HG03575 (cell line): ENCODE results near the gene RXRA.
"Not testable (repeated sequence)": the region's sequence is repeated elsewhere in the genome, so short reads cannot be mapped to it uniquely, and the experiment has no call there.

Experiments used
- ATAC-seq: cut with Tn5 transposase; IDR thresholded peaks from one replicate; pipeline ENCODE4 v1.9.1; 2021; ENCODE audit not compliant: unreplicated experiment, insufficient number of reproducible peaks, low FRiP score; ENCODE audit errors: extremely low read depth

The RXRA gene

GRCh38 chr9:134305533-134305932 is 20.7 kb upstream of the RXRA start:
- no peak for ATAC-seq

DNA sequence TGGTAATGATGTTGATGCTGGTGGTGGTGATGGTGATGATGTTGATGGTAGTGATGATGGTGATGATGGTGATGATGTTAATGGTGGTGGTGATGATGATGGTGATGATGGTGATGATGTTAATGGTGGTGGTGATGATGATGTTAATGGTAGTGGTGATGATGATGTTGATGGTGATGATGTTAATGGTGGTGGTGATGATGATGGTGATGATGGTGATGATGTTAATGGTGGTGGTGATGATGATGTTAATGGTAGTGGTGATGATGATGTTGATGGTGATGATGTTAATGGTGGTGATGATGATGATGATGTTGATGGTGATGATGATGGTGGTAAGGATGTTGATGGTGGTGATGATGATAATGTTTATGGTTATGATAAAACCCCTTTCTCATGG is 20.2 kb upstream of the RXRA start:
- ATAC-seq, result not testable (repeated sequence)

DNA sequence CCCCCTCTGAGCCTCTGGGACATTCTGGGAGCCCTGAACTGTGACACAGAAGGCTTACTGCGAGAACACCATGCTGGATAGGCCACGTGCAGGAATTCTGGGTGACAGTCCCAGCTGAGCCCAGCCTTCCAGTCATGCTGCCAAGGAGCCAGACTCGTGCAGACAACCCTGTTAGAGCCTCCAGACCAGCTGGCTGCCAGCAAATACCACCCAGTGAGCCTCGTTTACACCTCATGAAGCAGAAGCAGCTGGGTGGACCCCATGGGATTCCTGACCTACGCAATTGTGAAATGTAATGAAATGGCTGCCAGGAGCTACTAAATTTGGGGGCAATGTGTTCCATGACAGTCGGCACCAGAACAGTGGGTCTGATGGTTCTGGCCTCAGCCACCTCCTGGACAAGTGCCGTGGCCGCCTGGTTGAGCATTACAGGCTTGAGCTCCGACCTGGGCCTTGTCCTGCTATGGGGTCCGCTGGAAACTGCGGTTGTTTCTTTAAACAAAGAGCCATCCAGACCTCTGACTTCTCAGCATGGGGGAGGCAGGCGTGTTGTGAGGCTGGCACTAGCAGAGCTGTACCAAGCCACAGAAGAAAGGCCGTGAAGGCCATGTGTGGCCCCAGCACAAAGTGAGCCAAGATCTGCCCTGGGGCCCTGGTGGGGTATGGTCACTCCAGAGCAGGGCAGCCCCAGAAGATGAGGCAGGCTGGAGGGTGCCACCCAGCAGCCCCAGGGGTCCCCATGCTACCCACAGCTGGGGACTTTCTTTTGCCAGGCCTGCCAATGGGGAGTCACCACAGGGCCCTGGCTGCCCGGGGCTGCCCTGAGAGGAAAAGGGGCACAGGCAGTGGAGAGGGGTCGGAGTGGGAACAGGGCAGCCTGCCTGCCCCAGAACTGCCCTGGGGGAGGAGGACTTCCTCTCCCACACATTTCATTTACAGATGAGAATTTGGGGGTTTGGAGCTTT is 19.3 kb upstream of the RXRA start:
- ATAC-seq, result no peak

DNA sequence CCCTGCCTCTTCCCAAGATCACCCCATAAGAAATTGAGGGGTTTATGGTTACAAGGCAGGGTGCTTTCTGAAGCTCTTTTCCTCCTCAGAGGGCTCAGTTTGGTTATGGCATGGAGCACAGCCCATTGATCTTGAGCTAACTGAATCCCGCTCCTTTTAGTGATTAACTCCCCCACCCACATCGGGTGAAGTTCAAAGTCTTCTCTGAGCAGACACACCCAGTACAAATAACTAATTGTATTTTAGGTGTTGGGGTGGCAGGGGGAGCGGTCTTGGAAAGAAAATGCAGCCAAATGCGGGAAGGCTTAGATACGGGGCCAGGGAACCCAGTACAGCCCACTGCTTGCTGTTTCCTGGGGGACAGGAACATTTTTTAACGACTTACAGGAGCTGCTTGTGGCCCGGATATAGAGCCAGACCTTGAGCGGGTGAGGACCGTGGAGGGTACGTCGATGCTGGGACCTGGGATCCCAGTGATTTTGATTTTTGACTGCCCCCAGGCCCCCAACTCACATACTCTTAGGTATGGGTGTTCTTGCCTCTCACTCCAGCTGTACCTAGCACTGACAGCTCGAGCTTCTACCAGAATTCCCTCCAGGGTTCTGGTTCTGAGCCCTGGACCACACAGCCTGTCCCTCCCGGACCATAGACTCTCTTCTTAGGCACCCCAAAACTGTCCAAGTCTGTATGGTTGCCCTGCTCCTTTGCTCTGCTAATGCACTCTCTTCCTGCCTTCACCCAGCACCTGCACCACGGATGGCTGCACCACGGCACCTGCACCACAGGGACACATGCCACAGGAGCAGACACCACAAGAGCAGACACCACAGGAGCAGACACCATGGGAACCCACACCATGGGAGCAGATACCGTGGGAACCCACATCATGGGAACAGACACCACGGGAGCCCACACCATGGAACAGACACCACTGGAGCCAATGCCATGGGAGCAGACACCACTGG is 18.3 kb upstream of the RXRA start:
- ATAC-seq, result no peak

GRCh38 chr9:134308639-134309220 is 17.5 kb upstream of the RXRA start:
- not testable (repeated sequence) for ATAC-seq

DNA sequence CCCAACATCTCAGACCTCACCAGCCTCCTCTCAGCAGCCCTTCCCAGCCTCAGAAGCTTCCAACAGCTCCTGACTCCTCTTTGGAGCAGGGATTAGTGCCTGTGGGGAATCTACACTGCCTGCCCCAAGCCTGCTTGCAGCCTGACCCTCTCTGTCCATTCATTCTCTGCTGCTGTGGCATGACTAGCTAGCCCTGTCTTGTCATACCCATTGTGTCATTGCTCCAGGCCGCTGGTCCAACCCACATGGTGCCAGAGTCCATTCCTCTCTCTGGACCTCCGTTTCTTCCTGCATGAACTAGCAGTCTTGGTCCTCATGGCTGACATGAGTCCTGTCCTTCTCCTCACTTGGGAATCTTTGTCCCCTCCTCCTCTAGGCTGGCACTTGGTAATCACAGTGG is 12.8 kb upstream of the RXRA start:
- no peak for ATAC-seq

DNA sequence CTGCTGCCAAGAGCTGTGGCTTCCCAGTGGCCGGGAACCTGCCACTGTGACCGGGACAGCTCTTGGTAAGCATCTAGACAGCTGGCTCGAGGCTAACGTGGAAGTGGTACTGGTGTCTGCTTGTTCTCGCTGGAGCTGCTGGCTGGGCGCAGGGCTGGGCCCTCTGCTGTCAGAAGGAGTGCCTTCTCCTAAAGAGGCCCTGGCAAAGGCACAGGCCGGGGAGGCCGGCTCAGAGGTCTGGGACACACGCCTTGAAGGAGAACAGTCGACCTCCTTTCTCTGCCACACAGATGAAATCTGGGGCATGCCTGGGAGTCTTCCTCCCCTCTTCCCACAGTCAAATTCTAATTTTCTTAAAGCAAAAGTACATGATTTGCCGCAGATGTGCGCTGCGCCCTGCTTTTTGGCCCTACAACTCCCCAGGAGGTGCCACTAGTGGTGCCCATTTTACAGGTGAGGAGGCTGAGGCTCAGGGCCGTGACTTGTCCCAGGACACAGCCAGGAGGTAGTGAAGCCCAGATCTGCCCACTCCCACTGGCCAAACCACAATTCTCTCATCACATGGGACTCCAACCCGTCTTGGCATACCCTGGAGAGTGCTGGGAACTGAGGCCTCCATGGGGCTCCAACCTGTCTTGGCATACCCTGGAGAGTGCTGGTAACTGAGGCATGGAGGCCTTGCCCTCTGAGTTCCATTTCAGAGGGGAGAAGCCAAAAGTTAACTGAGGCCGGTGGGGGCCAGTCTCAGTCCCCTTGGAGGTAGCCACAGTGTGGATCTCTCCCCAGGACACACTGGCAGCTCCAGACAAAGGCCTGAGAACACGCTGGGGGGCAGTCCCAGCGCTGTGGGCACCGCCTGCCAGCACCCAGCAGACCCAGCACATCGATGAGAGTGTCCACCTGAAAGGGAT is 12.0 kb upstream of the RXRA start:
- ATAC-seq, result no peak

DNA sequence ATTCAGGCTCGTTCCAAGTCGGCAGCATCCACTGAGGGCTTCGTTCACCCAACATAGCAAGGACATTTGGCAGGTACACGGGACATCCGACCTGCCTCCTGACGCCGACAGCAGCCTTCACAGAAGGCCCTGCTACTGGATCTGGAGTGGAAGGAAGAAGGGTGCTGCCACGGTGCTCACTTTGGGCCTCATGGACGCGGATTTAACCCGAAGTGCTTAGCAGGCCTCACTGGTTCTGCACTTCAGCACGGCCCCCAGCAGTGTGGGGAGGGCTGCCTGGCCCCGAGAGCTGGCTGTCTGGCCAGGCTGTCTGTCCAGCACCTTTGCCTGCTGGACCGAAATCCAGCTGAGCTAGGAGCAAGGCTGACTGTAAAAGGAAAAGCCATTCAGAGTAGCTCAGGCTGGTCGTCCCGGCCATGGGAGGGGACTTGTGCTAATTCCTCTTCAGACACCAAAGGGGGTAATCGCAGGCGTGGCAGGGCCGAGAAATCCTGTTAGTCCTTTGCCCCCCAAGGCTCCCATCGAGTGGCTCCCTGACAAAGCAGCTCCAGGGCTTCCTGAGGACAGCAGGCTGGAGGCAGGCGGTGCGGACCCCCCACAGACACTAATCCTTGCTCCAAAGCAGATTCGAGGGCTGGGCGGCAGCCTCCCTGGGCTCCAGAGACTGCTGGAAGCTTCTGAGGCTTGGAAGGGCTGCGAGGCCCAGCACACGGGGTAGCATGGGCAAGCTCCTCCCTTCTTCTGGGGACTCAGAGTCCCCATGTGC is 11.1 kb upstream of the RXRA start:
- ATAC-seq, result no peak

GRCh38 chr9:134315716-134316448 is 10.4 kb upstream of the RXRA start:
- ATAC-seq, result no peak

GRCh38 chr9:134316449-134317160 is 9.7 kb upstream of the RXRA start:
- ATAC-seq, result no peak

DNA sequence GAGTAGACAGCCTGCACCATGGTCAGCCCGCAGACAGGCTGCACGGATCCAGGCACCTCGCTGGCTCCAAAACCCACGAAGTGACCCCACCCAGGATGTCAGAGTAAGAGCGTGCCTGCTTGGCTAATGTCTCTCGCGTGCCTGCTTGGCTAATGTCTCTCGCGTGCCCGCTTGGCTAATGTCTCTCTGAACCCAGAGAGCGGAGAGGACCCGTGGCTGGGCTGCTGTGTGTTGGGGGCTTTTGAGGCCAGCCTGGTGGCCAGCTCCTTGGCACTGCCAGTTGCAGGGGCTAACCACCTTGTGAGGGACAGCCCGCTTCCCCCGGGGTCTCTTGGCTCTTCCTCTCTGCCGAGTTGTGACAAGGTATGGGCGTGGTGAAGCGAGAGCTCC is 8.9 kb upstream of the RXRA start:
- no peak for ATAC-seq

- no peak for ATAC-seq
Observed at GRCh38 chr9:134317790-134318414, 8.4 kb upstream of the RXRA start.

DNA sequence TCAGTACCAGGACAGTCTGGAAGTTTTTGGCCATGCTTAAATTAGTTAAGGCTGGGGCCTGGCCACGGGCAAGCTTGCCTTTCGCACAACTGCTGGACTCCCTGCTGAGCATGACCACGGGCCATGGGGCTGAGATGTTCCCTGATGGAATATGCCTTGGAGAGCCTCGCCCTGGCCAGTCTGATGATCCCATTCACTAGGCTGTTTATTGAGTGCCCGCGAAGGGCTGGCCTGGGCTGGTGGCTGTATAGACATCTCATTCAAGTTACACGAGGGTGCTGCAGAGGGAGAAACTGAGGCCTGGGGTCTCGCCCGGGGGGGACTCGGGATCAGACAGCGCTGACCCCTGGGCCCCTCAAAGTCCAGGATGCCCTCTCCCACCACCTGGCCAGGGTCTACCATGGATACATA is 7.8 kb upstream of the RXRA start:
- ATAC-seq, result no peak

DNA sequence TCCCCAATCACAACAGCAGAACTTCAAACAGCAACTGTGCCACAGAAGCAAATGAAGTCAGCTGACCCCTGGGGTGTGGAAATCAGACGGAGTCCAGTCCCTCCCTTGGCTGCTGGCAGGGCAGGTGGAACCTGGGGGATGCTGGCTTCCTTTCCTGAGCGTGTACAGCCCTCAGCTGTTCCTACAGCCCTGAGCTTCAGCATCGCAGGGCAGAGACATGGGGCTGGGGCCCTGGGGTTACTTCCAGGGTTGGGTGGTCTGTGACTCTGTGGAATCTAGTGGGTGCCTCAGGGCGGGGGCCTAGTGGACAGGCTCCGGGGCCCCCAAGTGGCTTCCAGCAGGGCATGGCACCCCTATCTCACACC is 7.3 kb upstream of the RXRA start:
- no peak for ATAC-seq

DNA sequence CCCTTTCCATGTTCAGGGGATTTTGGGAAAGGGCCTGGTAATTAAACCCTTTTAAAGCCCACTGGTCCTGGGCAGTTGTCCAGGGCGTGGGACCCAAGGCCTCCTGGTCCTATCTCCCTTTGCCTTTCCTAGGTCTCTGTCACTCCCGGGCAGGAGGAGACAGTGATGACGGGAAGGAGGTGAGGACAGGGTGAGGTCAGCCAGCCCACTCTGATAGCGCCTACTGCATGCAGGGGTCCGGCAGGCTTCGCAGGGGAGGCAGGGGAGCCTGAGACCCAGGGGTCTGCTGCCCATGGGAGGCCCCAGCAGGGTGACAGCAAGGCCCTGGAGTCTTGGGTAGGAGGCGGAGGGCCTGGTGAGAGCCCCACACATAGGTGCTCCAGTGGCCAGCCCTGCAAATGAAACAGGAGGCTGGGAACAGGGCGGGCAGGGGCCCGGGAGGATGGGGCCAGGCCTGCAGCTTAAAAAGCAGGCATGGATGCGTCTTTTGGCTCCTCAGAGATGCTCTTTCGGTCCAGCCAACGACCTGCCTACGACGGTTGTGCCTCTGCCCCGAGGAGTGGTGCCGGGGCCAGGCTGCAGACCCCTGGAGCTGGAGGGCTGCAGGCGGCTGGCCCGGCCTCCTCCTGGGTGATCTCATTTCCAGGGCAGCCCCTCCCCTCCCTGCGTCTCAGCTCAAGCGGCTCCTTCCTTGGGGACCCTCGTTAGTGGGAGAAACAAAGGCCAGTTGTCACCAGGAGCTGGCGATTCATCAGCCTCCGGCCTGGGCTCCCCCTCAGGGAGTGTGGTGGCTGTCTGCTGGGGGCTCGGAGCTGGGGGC is 6.7 kb upstream of the RXRA start:
- ATAC-seq, result no peak
